GM21825 (cell line): ENCODE measurements around the gene VTA1.
"Not testable (repeated sequence)": the region's sequence is repeated elsewhere in the genome, so short reads cannot be mapped to it uniquely, and the experiment has no call there.

Experiments
- ATAC-seq: cut with Tn5 transposase; IDR thresholded peaks from one replicate; pipeline ENCODE4 v1.9.1; 2021; ENCODE audit warnings: mild to moderate bottlenecking, moderate library complexity; ENCODE audit not compliant: unreplicated experiment

VTA1 gene

GRCh38 chr6:142223938-142224337 lies 76.9 kb downstream of the VTA1 start:
- ATAC-seq = no peak

- ATAC-seq = no peak
Observed at GRCh38 chr6:142225115-142225514, 78.1 kb downstream of the VTA1 start.

GRCh38 chr6:142225552-142225951 lies 78.5 kb downstream of the VTA1 start:
- no peak for ATAC-seq

GRCh38 chr6:142226731-142227130 lies 79.7 kb downstream of the VTA1 start:
- no peak for ATAC-seq

GRCh38 chr6:142229518-142230270 lies 82.6 kb downstream of the VTA1 start:
- not testable (repeated sequence) for ATAC-seq

- not testable (repeated sequence) for ATAC-seq
Observed at GRCh38 chr6:142232206-142233044, 85.4 kb downstream of the VTA1 start.

- ATAC-seq = no peak
Observed at GRCh38 chr6:142233945-142234682, 87.1 kb downstream of the VTA1 start.

GRCh38 chr6:142235272-142235671 lies 88.2 kb downstream of the VTA1 start:
- ATAC-seq = no peak

GRCh38 chr6:142235791-142236190 lies 88.7 kb downstream of the VTA1 start:
- no peak for ATAC-seq

GRCh38 chr6:142236691-142237090 lies 89.6 kb downstream of the VTA1 start:
- ATAC-seq = no peak

- no peak for ATAC-seq
Observed at GRCh38 chr6:142238881-142239280, 91.8 kb downstream of the VTA1 start.

- ATAC-seq = no peak
Observed at GRCh38 chr6:142240179-142240578, 93.1 kb downstream of the VTA1 start.

GRCh38 chr6:142241061-142241460 lies 94.0 kb downstream of the VTA1 start:
- no peak for ATAC-seq

GRCh38 chr6:142242269-142242668 lies 95.2 kb downstream of the VTA1 start:
- no peak for ATAC-seq

- ATAC-seq = peak; percentile 49
Observed at GRCh38 chr6:142246960-142247359, 99.9 kb downstream of the VTA1 start.

- no peak for ATAC-seq
Observed at GRCh38 chr6:142249266-142249665, 102.2 kb downstream of the VTA1 start.

- ATAC-seq = no peak
Observed at GRCh38 chr6:142251930-142252445, 104.9 kb downstream of the VTA1 start.

- no peak for ATAC-seq
Observed at GRCh38 chr6:142254513-142254912, 107.5 kb downstream of the VTA1 start.

- ATAC-seq = no peak
Observed at GRCh38 chr6:142255785-142256184, 108.7 kb downstream of the VTA1 start.

- no peak for ATAC-seq
Observed at GRCh38 chr6:142258305-142258704, 111.2 kb downstream of the VTA1 start.

GRCh38 chr6:142258757-142259156 lies 111.7 kb downstream of the VTA1 start:
- ATAC-seq = no peak
